ENCODE data around the gene CEACAM16. TPM values are rescaled to one million over a fixed set of nuclear protein-coding genes. Genes with fewer than 3 reads are reported as not detected.

CEACAM16 gene
- total RNA-seq, 2 experiments from 2014 or later, result not detected

GRCh38 chr19:44661904-44662303, 37.0 kb upstream of the CEACAM16 start:
- TF ChIP-seq EZH2phosphoT487 (IDR thresholded peaks at IDR 0.05; ENCODE audit: borderline replicate concordance, low read depth, low read length) (no peak), CTCF (conservative IDR thresholded peaks at IDR 0.05; ENCODE audit: low read length) (no peak)
- no peaks in the 10 kb centered on the region for H4K20me1 ChIP-seq (ENCODE audit: insufficient read depth, low read length)
- no peaks in the 10 kb centered on the region for H3K9me2 ChIP-seq (ENCODE audit: insufficient read depth, low read length)
- H2AFZ ChIP-seq (ENCODE audit: low read length), result no peak overlapping the region
- no peak overlapping the region for H3K4me2 ChIP-seq (ENCODE audit: low read length)
- no peak overlapping the region for H3K27ac ChIP-seq (ENCODE audit: low read depth, low read length, poor library complexity, severe bottlenecking)
- intact Hi-C loops (cut with micrococcal nuclease; ENCODE audit: unreplicated experiment), result no loop called here
- ChIA-PET POLR2A (no interaction called here), CTCF (ENCODE audit: unreplicated experiment) (no interaction called here)
- BruUV-seq (replicated peaks), result no TSS peak
- H3K9me3 ChIP-seq (ENCODE audit: low read length), result no peaks in the 10 kb centered on the region
- DNase-seq (ENCODE audit: low spot score), result no peak
- no peaks in the 10 kb centered on the region for H3K4me1 ChIP-seq (ENCODE audit: insufficient read depth, low read length, poor library complexity, severe bottlenecking)
- H3K36me3 ChIP-seq (ENCODE audit: insufficient read depth, low read length), result no peaks in the 10 kb centered on the region
- no peak overlapping the region for H3K4me3 ChIP-seq (ENCODE audit: low read depth, low read length, poor library complexity, severe bottlenecking)
- no peaks in the 10 kb centered on the region for H3K79me2 ChIP-seq (ENCODE audit: insufficient read depth, low read depth, low read length)

GRCh38 chr19:44662691-44663385, 36.1 kb upstream of the CEACAM16 start:
- intact Hi-C loops (cut with micrococcal nuclease; ENCODE audit: unreplicated experiment), result no loop called here
- no peak overlapping the region for H2AFZ ChIP-seq (ENCODE audit: low read length)
- no peaks in the 10 kb centered on the region for H3K36me3 ChIP-seq (ENCODE audit: insufficient read depth, low read length)
- H3K9me2 ChIP-seq (ENCODE audit: insufficient read depth, low read length), result no peaks in the 10 kb centered on the region
- BruUV-seq (replicated peaks), result no TSS peak
- no peak for TF ChIP-seq EZH2phosphoT487 (IDR thresholded peaks at IDR 0.05; ENCODE audit: borderline replicate concordance, low read depth, low read length)
- no peak for TF ChIP-seq CTCF (conservative IDR thresholded peaks at IDR 0.05; ENCODE audit: low read length)
- H3K4me3 ChIP-seq (ENCODE audit: low read depth, low read length, poor library complexity, severe bottlenecking), result no peak overlapping the region
- DNase-seq (ENCODE audit: low spot score), result no peak
- no peaks in the 10 kb centered on the region for H3K79me2 ChIP-seq (ENCODE audit: insufficient read depth, low read depth, low read length)
- POLR2A ChIA-PET, result no interaction called here
- H4K20me1 ChIP-seq (ENCODE audit: insufficient read depth, low read length), result no peaks in the 10 kb centered on the region
- CTCF ChIA-PET (ENCODE audit: unreplicated experiment), result interaction anchor here (1.1 kb wide), 1 partner anchor 8 kb away, joined by 3 read pairs; no protein-coding TSS in a partner anchor
- no peak overlapping the region for H3K4me2 ChIP-seq (ENCODE audit: low read length)
- no peak overlapping the region for H3K27ac ChIP-seq (ENCODE audit: low read depth, low read length, poor library complexity, severe bottlenecking)
- H3K9me3 ChIP-seq (ENCODE audit: low read length), result no peaks in the 10 kb centered on the region
- no peaks in the 10 kb centered on the region for H3K4me1 ChIP-seq (ENCODE audit: insufficient read depth, low read length, poor library complexity, severe bottlenecking)

GRCh38 chr19:44663996-44664395, 35.0 kb upstream of the CEACAM16 start:
- Histone ChIP-seq H3K79me2 (ENCODE audit: insufficient read depth, low read depth, low read length) (no peaks in the 10 kb centered on the region), H3K4me1 (ENCODE audit: insufficient read depth, low read length, poor library complexity, severe bottlenecking) (no peaks in the 10 kb centered on the region), H4K20me1 (ENCODE audit: insufficient read depth, low read length) (no peaks in the 10 kb centered on the region), H3K27ac (ENCODE audit: low read depth, low read length, poor library complexity, severe bottlenecking) (no peak overlapping the region), H3K9me2 (ENCODE audit: insufficient read depth, low read length) (no peaks in the 10 kb centered on the region), H3K36me3 (ENCODE audit: insufficient read depth, low read length) (no peaks in the 10 kb centered on the region), H2AFZ (ENCODE audit: low read length) (no peak overlapping the region), H3K4me3 (ENCODE audit: low read depth, low read length, poor library complexity, severe bottlenecking) (no peak overlapping the region), H3K9me3 (ENCODE audit: low read length) (no peaks in the 10 kb centered on the region), H3K4me2 (ENCODE audit: low read length) (no peak overlapping the region)
- intact Hi-C loops (cut with micrococcal nuclease; ENCODE audit: unreplicated experiment), result no loop called here
- ChIA-PET CTCF (ENCODE audit: unreplicated experiment) (interaction anchor here (1.1 kb wide), 1 partner anchor 9 kb away, joined by 3 read pairs; no protein-coding TSS in a partner anchor), POLR2A (interaction anchor here (0.6 kb wide), 1 partner anchor 133 kb away, joined by 5 read pairs; no protein-coding TSS in a partner anchor)
- no TSS peak for BruUV-seq (replicated peaks)
- DNase-seq (ENCODE audit: low spot score), result no peak
- no peak for TF ChIP-seq CTCF (conservative IDR thresholded peaks at IDR 0.05; ENCODE audit: low read length)
- TF ChIP-seq EZH2phosphoT487 (IDR thresholded peaks at IDR 0.05; ENCODE audit: borderline replicate concordance, low read depth, low read length), result no peak

Measured in OCI-LY7 (cell line).